H9 (cell line): ENCODE data around the gene CLUH. TPM values are rescaled to one million over a fixed set of nuclear protein-coding genes. Genes with fewer than 3 reads are reported as not detected.

ENCODE experiments used
- DNase-seq: peaks from one replicate; pipeline ENCODE4 v3.0.0-alpha.2; 2017
- H2AFZ ChIP-seq: one replicate; pipeline ENCODE4 v1.6.1; 2013; ENCODE audit warnings: mild to moderate bottlenecking, low read length, control low read depth, moderate library complexity
- H2AK5ac ChIP-seq: 2 replicates; pipeline ENCODE4 v1.6.1; 2013; ENCODE audit warnings: low read length, control low read depth, mixed read lengths; ENCODE audit not compliant: insufficient read length
- H2BK120ac ChIP-seq: one replicate; pipeline ENCODE4 v1.6.1; 2013; ENCODE audit warnings: low read depth, mild to moderate bottlenecking, low read length, control low read depth, inconsistent platforms; ENCODE audit not compliant: poor library complexity, severe bottlenecking
- H2BK12ac ChIP-seq: 2 replicates; pipeline ENCODE4 v1.6.1; 2013; ENCODE audit warnings: low read length, control low read depth, mixed read lengths, low read depth; ENCODE audit not compliant: insufficient read length
- H2BK15ac ChIP-seq: 2 replicates; pipeline ENCODE4 v1.6.1; 2013; ENCODE audit warnings: low read depth, low read length, control low read depth
- H2BK20ac ChIP-seq: one replicate; pipeline ENCODE4 v1.6.1; 2013; ENCODE audit warnings: low read depth, mild to moderate bottlenecking, low read length, control low read depth, inconsistent platforms; ENCODE audit not compliant: poor library complexity, severe bottlenecking
- H2BK5ac ChIP-seq: 2 replicates; pipeline ENCODE4 v1.6.1; 2013; ENCODE audit warnings: low read length, control low read depth, mixed read lengths; ENCODE audit not compliant: insufficient read length
- H3K14ac ChIP-seq: 2 replicates; pipeline ENCODE4 v1.6.1; 2013; ENCODE audit warnings: low read length, control low read depth; ENCODE audit not compliant: insufficient read depth
- H3K18ac ChIP-seq: 2 replicates; pipeline ENCODE4 v1.6.1; 2013; ENCODE audit warnings: low read depth, mild to moderate bottlenecking, mixed read lengths, low read length, control low read depth; ENCODE audit not compliant: insufficient read length
- H3K23ac ChIP-seq: 2 replicates; pipeline ENCODE4 v1.6.1; 2013; ENCODE audit warnings: low read length, control low read depth, mixed read lengths, low read depth; ENCODE audit not compliant: insufficient read length
- H3K23me2 ChIP-seq: 2 replicates; pipeline ENCODE4 v1.6.1; 2013; ENCODE audit warnings: low read depth, mild to moderate bottlenecking, mixed read lengths, low read length, control low read depth; ENCODE audit not compliant: insufficient read length, poor library complexity, severe bottlenecking
- H3K27ac ChIP-seq: 2 replicates; pipeline ENCODE4 v1.5.1; 2013; ENCODE audit warnings: low read length, control low read depth, mixed read lengths, low read depth; ENCODE audit not compliant: insufficient read length
- H3K27me3 ChIP-seq: 2 replicates; pipeline ENCODE4 v1.6.1; 2013; ENCODE audit warnings: low read length, control low read depth, inconsistent platforms; ENCODE audit not compliant: insufficient read depth
- H3K4ac ChIP-seq: 2 replicates; pipeline ENCODE4 v1.6.1; 2013; ENCODE audit warnings: low read depth, mild to moderate bottlenecking, control low read depth, inconsistent platforms, low read length, moderate library complexity
- H3K4me1 ChIP-seq: 2 replicates; pipeline ENCODE4 v1.6.1; 2013; ENCODE audit warnings: low read length, control low read depth, inconsistent platforms; ENCODE audit not compliant: insufficient read depth
- H3K4me2 ChIP-seq: 2 replicates; pipeline ENCODE4 v1.6.1; 2013; ENCODE audit warnings: low read length, control low read depth, mixed read lengths; ENCODE audit not compliant: insufficient read length, insufficient read depth
- H3K56ac ChIP-seq: 2 replicates; pipeline ENCODE4 v1.6.1; 2013; ENCODE audit warnings: low read depth, mild to moderate bottlenecking, mixed read lengths, low read length, control low read depth; ENCODE audit not compliant: insufficient read length
- H3K79me1 ChIP-seq: 2 replicates; pipeline ENCODE4 v1.6.1; 2013; ENCODE audit warnings: low read depth, mild to moderate bottlenecking, moderate library complexity, low read length, control low read depth, inconsistent platforms; ENCODE audit not compliant: insufficient read depth, poor library complexity, severe bottlenecking
- H3K79me2 ChIP-seq: 2 replicates; pipeline ENCODE4 v1.6.1; 2013; ENCODE audit warnings: low read length, control low read depth, inconsistent platforms; ENCODE audit not compliant: insufficient read depth
- H3K9ac ChIP-seq: 2 replicates; pipeline ENCODE4 v1.6.1; 2013; ENCODE audit warnings: low read length, control low read depth, mixed read lengths; ENCODE audit not compliant: insufficient read length; ENCODE audit errors: extremely low read depth
- H3K9me3 ChIP-seq: one replicate; pipeline ENCODE4 v1.6.1; 2013; ENCODE audit warnings: low read depth, low read length, inconsistent platforms; ENCODE audit not compliant: control insufficient read depth
- H3T11ph ChIP-seq: one replicate; pipeline ENCODE4 v1.6.1; 2013; ENCODE audit warnings: mild to moderate bottlenecking, low read length, control low read depth, inconsistent platforms
- H4K20me1 ChIP-seq: one replicate; pipeline ENCODE4 v1.6.1; 2013; ENCODE audit not compliant: control insufficient read depth, insufficient read length, insufficient read depth
- H4K5ac ChIP-seq: 2 replicates; pipeline ENCODE4 v1.6.1; 2013; ENCODE audit warnings: low read depth, mild to moderate bottlenecking, mixed read lengths, low read length, control low read depth; ENCODE audit not compliant: insufficient read length
- H4K8ac ChIP-seq: replicated peaks from 2 replicates; pipeline ENCODE4 v1.6.1; 2013; ENCODE audit warnings: low read length, control low read depth, mixed read lengths, low read depth; ENCODE audit not compliant: insufficient read length
- H4K91ac ChIP-seq: 2 replicates; pipeline ENCODE4 v1.6.1; 2013; ENCODE audit warnings: low read depth, mild to moderate bottlenecking, moderate library complexity, mixed read lengths, low read length, control low read depth; ENCODE audit not compliant: insufficient read length
- H3K27ac Mint-ChIP-seq, 3 experiments: 2 replicates in 2 of 3; 3 replicates in 1 of 3; pipeline ENCODE4 v1.8.0; 2020 to 2021; ENCODE audit warnings: mixed read lengths in 3 of 3, mild to moderate bottlenecking in 1 of 3, moderate library complexity in 1 of 3
- H3K27me3 Mint-ChIP-seq: 2 replicates; pipeline ENCODE4 v1.8.0; 2021; ENCODE audit warnings: low read depth, mild to moderate bottlenecking, moderate library complexity, mixed read lengths
- H3K36me3 Mint-ChIP-seq, 3 experiments: 2 replicates in 2 of 3; 3 replicates in 1 of 3; pipeline ENCODE4 v1.8.0; 2020 to 2021; ENCODE audit warnings: low read depth in 3 of 3, mixed read lengths in 3 of 3; ENCODE audit not compliant: insufficient read depth in 1 of 3
- H3K4me1 Mint-ChIP-seq, 2 experiments: 2 replicates each; pipeline ENCODE4 v1.8.0; 2020; ENCODE audit warnings: mixed read lengths in 2 of 2
- H3K4me3 Mint-ChIP-seq, 2 experiments: 2 replicates in 1 of 2; 3 replicates in 1 of 2; pipeline ENCODE4 v1.8.0; 2020 to 2021; ENCODE audit warnings: mild to moderate bottlenecking in 2 of 2, mixed read lengths in 2 of 2, moderate library complexity in 1 of 2
- H3K9me3 Mint-ChIP-seq, 2 experiments: 2 replicates in 1 of 2; 3 replicates in 1 of 2; pipeline ENCODE4 v1.8.0; 2020; ENCODE audit warnings: mild to moderate bottlenecking in 2 of 2, mixed read lengths in 2 of 2, moderate library complexity in 1 of 2
- WGBS: extraction: QIAGEN DNeasy Blood & Tissue Kit; methylation state at CpG from one replicate; pipeline ENCODE4 v1.1.7; 2013; ENCODE audit warnings: missing lambda C conversion rate, low lambda C conversion rate, mixed read lengths; ENCODE audit not compliant: insufficient read length; ENCODE audit errors: extremely low coverage; 5-methylcytosine and 5-hydroxymethylcytosine counted together
- total RNA-seq: library from RNA; stranded (reverse); gene quantifications from 2 replicates; pipeline ENCODE4 v1.2.1, GENCODE V29; 2021
- TF ChIP-seq, protein P1 (sequence below): fragments of 200-600 bp; sonication (generic); conservative IDR thresholded peaks from 3 replicates; pipeline ENCODE4 v1.8.0; 2021; ENCODE audit warnings: antibody characterized with exemption, mild to moderate bottlenecking

The CLUH gene
- total RNA-seq, 1 experiment from 2014 or later = 91.3 TPM

DNA sequence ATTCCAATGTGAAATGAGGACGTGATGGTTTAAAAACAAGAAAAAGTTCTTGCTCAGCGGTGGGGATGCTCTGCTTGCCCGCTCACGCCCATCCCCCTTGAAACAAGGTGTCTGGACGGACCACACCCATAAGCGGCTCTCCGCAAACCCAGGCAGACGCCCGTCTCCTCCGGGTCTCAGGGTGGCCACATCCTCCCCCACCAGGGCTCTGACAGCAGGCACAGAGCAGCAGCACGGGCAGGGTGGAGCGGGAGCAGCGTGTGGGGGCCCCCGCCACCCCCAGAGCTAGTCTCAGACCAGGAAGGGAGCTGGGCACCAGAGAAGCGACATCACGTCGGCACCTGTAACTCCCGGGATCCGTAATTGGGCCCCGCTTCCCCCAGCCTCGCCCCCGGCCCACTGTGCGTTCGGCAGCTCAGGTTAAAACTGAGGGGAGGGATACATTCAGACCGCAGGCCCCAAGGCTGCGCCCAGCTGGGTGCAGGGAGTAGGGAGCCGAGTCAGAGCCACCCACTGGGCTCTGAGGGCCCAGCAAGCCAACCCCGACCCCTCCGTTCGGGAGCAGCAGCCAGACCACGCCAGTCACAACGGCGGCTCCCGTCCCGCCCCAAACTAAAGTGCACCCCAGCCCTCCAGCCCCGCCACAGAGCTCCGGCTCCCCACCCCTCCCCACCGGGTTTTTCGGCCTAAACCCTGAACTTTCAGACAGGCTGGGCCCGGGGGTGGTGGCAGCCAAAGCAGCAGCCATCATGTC lies 22.0 kb downstream of the CLUH start:
- Histone ChIP-seq H3K79me2 (no peaks in the 10 kb centered on the region), H2BK20ac (no peak overlapping the region), H3K18ac (no peak overlapping the region), H2BK15ac (no peak overlapping the region), H3K27me3 (no peaks in the 10 kb centered on the region), H3K27ac (no peak overlapping the region), H2AFZ (no peak overlapping the region), H3K23ac (no peak overlapping the region), H3K4ac (no peak overlapping the region), H3K23me2 (no peaks in the 10 kb centered on the region), H2AK5ac (no peak overlapping the region), H2BK120ac (no peak overlapping the region), H3T11ph (no peak overlapping the region), H4K91ac (no peak overlapping the region), H3K14ac (no peak overlapping the region; the same call in 1 of the 2 replicates), H4K5ac (no peak overlapping the region), H3K4me2 (no peak overlapping the region), H4K8ac (no peak overlapping the region), H2BK12ac (no peak overlapping the region), H2BK5ac (no peak overlapping the region), H3K9ac (no peak overlapping the region), H3K9me3 (no peaks in the 10 kb centered on the region), H3K4me1 (no peaks in the 10 kb centered on the region), H4K20me1 (no peaks in the 10 kb centered on the region), H3K56ac (no peak overlapping the region), H3K79me1 (no peaks in the 10 kb centered on the region)
- peaks cover 8 to 17% of the 10 kb centered on the region in 2 experiments for H3K4me1 Mint-ChIP-seq
- peaks cover 5 to 20% (median 16%) of the 10 kb centered on the region in 3 experiments; a peak in 6 of 7 replicates for H3K36me3 Mint-ChIP-seq
- peak; percentile 45 for DNase-seq
- no peaks in the 10 kb centered on the region for H3K27me3 Mint-ChIP-seq
- no peak overlapping the region for H3K4me3 Mint-ChIP-seq
- no CpG with 5 or more reads among the region's 40 CpGs for WGBS
- H3K27ac Mint-ChIP-seq = peak overlapping the region; percentile 15 to 77 (median 52); a peak in 3 of 7 replicates
- no peaks in the 10 kb centered on the region for H3K9me3 Mint-ChIP-seq
- TF ChIP-seq, protein P1, sequence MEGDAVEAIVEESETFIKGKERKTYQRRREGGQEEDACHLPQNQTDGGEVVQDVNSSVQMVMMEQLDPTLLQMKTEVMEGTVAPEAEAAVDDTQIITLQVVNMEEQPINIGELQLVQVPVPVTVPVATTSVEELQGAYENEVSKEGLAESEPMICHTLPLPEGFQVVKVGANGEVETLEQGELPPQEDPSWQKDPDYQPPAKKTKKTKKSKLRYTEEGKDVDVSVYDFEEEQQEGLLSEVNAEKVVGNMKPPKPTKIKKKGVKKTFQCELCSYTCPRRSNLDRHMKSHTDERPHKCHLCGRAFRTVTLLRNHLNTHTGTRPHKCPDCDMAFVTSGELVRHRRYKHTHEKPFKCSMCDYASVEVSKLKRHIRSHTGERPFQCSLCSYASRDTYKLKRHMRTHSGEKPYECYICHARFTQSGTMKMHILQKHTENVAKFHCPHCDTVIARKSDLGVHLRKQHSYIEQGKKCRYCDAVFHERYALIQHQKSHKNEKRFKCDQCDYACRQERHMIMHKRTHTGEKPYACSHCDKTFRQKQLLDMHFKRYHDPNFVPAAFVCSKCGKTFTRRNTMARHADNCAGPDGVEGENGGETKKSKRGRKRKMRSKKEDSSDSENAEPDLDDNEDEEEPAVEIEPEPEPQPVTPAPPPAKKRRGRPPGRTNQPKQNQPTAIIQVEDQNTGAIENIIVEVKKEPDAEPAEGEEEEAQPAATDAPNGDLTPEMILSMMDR = no peak
